Measurements from ENCODE around the gene RGL3. TPM values are rescaled to one million over a fixed set of nuclear protein-coding genes. Genes with fewer than 3 reads are reported as not detected.

Gene RGL3
- total and polyA plus RNA-seq, 10 donors: 5.1 to 57.7 (median 23.0) TPM

DNA sequence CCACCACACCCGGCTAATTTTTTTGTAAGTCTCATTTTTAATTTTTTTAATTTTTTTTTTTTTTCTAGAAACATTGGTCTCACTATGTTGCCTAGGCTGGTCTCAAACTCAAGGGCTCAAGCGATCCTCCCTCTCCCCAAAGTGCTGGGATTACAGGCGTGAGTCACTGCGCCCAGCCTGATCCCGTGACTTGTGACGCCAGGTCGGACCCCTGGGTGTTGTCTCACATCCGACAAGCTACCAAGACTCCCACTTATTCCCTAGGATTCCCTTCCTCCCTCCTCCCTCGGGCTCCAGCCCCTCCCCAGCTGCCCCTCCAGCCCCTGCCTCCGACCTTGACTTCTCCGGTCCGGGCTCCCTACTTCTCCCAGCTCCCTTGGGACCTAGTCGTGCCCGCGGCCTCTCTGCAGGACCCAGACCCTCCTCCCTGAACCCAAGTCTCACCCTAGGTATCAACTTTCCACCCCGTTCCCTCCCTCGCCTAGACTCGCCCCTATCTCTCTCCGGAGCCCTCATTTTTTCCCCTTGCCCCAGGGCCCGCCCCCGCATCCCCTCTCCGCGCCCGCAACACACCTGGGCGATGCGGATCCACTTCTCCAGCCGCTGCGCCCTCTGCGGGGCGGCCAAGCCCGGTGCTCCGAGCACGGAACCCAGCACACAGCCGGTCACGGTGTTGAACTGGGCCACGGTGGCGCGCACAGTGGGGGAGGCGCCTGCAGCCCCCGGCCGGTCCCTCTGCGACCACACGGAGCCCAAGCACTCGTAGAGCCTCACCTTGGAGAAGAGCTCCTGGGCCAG lies 13.1 kb downstream of the RGL3 start:
- intact Hi-C loops (cut with DNase I; ENCODE audit: low total_unique reads): no loop called here
- DNase-seq: peak; percentile 80
- Histone ChIP-seq H3K27ac (peak overlapping the region in 4 of 8 donors; percentile 46 to 78 (median 71)), H3K9me3 (no peaks in the 10 kb centered on the region), H3K4me1 (peaks cover 2 to 34% (median 13%) of the 10 kb centered on the region in 6 donors), H3K36me3 (peaks cover 0 to 16% (median 0%) of the 10 kb centered on the region in 6 donors), H3K4me3 (peak overlapping the region in 1 of 8 donors; percentile 27), H3K27me3 (replicated peaks in 1 of 7) (peaks cover 0 to 35% (median 0%) of the 10 kb centered on the region in 7 donors)
- WGBS, 5 donors: 39 to 51% (median 42%) methylated on average over 33 to 44 of the region's 44 CpGs
- TF ChIP-seq, protein P1, sequence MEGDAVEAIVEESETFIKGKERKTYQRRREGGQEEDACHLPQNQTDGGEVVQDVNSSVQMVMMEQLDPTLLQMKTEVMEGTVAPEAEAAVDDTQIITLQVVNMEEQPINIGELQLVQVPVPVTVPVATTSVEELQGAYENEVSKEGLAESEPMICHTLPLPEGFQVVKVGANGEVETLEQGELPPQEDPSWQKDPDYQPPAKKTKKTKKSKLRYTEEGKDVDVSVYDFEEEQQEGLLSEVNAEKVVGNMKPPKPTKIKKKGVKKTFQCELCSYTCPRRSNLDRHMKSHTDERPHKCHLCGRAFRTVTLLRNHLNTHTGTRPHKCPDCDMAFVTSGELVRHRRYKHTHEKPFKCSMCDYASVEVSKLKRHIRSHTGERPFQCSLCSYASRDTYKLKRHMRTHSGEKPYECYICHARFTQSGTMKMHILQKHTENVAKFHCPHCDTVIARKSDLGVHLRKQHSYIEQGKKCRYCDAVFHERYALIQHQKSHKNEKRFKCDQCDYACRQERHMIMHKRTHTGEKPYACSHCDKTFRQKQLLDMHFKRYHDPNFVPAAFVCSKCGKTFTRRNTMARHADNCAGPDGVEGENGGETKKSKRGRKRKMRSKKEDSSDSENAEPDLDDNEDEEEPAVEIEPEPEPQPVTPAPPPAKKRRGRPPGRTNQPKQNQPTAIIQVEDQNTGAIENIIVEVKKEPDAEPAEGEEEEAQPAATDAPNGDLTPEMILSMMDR (IDR thresholded peaks at IDR 0.05 in 8 of 11, conservative IDR thresholded peaks at IDR 0.05 in 3 of 11): peak in 6 of 11 experiments; percentile 27 to 41 (median 33)
- TF ChIP-seq POLR2AphosphoS5 (IDR thresholded peaks at IDR 0.05) (peak in 2 of 3 donors; percentile 35 to 51), POLR2A (IDR thresholded peaks at IDR 0.05) (no peak)

DNA sequence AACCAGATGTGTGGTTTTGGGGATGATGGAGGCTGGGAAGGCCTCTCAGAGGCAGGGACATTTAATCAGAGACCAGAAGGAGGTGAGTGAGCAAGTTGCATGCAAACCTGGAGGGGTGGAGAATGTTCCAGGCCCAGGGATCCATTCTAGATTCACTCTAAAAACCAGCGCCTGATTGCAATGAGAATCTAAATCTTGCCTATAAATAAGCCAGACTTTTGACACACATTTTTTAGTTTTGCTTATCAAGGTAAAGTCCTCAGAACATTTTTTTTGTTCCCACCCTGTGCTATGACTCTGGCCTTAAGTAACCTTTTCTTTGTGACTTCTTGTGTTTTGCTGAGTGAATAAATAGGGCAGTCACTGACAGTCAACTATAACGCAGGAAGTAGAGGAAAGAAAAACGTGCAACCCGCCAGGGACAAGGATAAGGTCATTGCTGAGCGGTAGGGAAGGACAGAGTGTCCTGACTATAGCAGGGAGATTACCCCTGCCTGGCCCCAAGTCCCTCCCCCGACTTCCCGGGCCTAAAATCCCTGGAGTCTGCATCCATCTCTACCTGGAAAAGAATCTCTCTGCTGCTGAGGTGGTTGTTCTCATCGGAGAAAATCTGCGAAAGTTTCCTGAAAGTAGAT lies 14.4 kb downstream of the RGL3 start:
- H3K27me3 ChIP-seq (replicated peaks in 1 of 7): peaks cover 0 to 31% (median 0%) of the 10 kb centered on the region in 7 donors
- H3K9me3 ChIP-seq: no peaks in the 10 kb centered on the region
- TF ChIP-seq, protein P1 (IDR thresholded peaks at IDR 0.05 in 8 of 11, conservative IDR thresholded peaks at IDR 0.05 in 3 of 11): no peak
- TF ChIP-seq POLR2AphosphoS5 (IDR thresholded peaks at IDR 0.05) (peak in 1 of 3 donors; percentile 67), POLR2A (IDR thresholded peaks at IDR 0.05) (no peak)
- 47 to 68% (median 61%) methylated on average over 9 of the region's 9 CpGs for WGBS, 5 donors
- no peak overlapping the region for H3K4me3 ChIP-seq
- H3K4me1 ChIP-seq: peaks cover 2 to 34% (median 13%) of the 10 kb centered on the region in 6 donors
- H3K36me3 ChIP-seq: peaks cover 0 to 20% (median 0%) of the 10 kb centered on the region in 6 donors
- H3K27ac ChIP-seq: peak overlapping the region in 5 of 8 donors; percentile 60 to 78 (median 76)
- DNase-seq: no peak
- intact Hi-C loops (cut with DNase I; ENCODE audit: low total_unique reads): no loop called here

DNA sequence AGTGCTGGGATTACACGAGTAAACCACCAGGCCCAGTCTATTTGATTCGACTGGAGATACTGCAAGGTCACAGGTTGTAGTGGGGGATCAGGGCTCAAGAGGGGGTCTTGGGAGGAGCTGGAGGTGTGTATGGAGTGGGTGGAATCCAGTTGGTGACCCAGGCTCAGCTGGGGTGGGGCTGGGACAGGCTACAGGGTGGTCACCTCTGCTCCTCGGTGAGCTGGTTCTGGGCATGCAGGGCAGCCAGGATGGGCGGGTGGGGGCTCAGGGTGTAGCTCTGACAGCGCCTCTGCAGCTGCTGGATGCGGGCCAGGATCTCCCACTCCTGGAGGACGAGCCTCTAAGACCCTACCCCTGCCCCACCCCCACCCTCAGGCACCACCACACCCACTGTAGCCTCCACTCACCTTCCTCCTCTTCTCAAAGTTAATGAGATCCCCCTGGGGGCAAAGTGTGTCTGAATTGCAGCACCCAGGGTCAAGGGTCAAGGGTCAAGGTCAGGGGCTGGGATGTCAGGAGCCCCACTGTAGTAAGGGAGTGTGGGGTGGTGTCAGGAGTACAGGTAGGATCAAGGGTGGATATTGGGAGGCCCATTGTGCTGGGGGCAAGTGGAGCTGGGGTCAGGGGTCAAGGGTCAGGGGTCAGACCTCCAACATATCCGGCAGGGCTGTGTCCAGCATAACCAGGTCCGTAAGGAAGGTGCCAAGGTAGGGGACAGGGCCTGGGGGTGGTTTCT lies 17.1 kb downstream of the RGL3 start:
- Histone ChIP-seq H3K4me3 (no peak overlapping the region), H3K9me3 (no peaks in the 10 kb centered on the region), H3K36me3 (peaks cover 0 to 34% (median 0%) of the 10 kb centered on the region in 6 donors), H3K27me3 (replicated peaks in 1 of 7) (peaks cover 0 to 13% (median 0%) of the 10 kb centered on the region in 7 donors), H3K4me1 (peaks cover 2 to 30% (median 12%) of the 10 kb centered on the region in 6 donors), H3K27ac (no peak overlapping the region)
- DNase-seq: no peak
- intact Hi-C loops (cut with DNase I; ENCODE audit: low total_unique reads): no loop called here
- WGBS, 5 donors: 80 to 92% (median 85%) methylated on average over 8 to 9 of the region's 9 CpGs
- TF ChIP-seq, protein P1 (IDR thresholded peaks at IDR 0.05 in 8 of 11, conservative IDR thresholded peaks at IDR 0.05 in 3 of 11): no peak
- no peak for TF ChIP-seq POLR2A (IDR thresholded peaks at IDR 0.05)
- no peak for TF ChIP-seq POLR2AphosphoS5 (IDR thresholded peaks at IDR 0.05)
